HepG2 (cell line): Measurements from ENCODE around the gene CCL4. TPM values are rescaled to one million over a fixed set of nuclear protein-coding genes. Genes with fewer than 3 reads are reported as not detected.

Experiments
- ATAC-seq: fragments of 200-7000 bp; cut with Tn5 transposase; 3 replicates; pipeline ENCODE4 v1.9.1; 2020; ENCODE audit warnings: mild to moderate bottlenecking, moderate library complexity
- BruUV-seq: library from RNA; stranded (reverse); fragments of 400-500 nt; replicated peaks from 2 replicates; lab custom pipeline; 2021; lab: Mats Ljungman, UMichigan
- CTCF ChIA-PET: fragments of 300-600 bp; formaldehyde crosslinking; extraction: SDS; loops from one replicate; lab custom pipeline; 2021; ENCODE audit warnings: low total read pairs, inconsistent platforms, low intra/inter-chr PET ratio; lab: Yijun Ruan, JAX
- POLR2A ChIA-PET: fragments of 350-600 bp; sonication (Branson Sonifier 250); formaldehyde crosslinking; loops from one replicate; lab custom pipeline; 2020; ENCODE audit warnings: antibody characterized with exemption, inconsistent platforms; lab: Yijun Ruan, JAX
- DNase-seq: peaks from one replicate; pipeline ENCODE4 v3.0.0-alpha.2; 2015; ENCODE audit warnings: low spot score
- FAIRE-seq: peaks from 3 replicates; lab custom pipeline; 2011; peaks lifted over from hg19 to GRCh38; lab: Jason Lieb, UNC
- H2AFZ ChIP-seq: one replicate; pipeline ENCODE4 v1.6.1; 2011; ENCODE audit warnings: low read length, inconsistent platforms
- H3K27ac ChIP-seq: fragments of 300-600 bp; 3 replicates; pipeline ENCODE4 v1.8.0; 2011; ENCODE audit warnings: mixed run types, mild to moderate bottlenecking, mixed read lengths, low read length, inconsistent platforms; ENCODE audit not compliant: insufficient read depth; ENCODE audit errors: extremely low read length
- H3K27me3 ChIP-seq, 2 experiments: fragments of 200-600 bp in 1 of 2; 2 replicates in 1 of 2; 3 replicates in 1 of 2; pipeline versions ENCODE4 v1.6.0 to v1.8.0; 2011; ENCODE audit warnings: low read length in 2 of 2, mild to moderate bottlenecking in 2 of 2, moderate library complexity in 2 of 2, inconsistent platforms in 1 of 2; ENCODE audit not compliant: insufficient read depth in 2 of 2, control insufficient read depth in 1 of 2
- H3K36me3 ChIP-seq, 2 experiments: fragments of 200-600 bp in 1 of 2; replicated peaks in 1 of 2; 2 replicates in 1 of 2; 3 replicates in 1 of 2; pipeline versions ENCODE4 v1.5.1 to v1.8.0; 2011; ENCODE audit warnings: low read length in 2 of 2, inconsistent platforms in 1 of 2; ENCODE audit not compliant: insufficient read depth in 2 of 2, control insufficient read depth in 1 of 2
- H3K4me1 ChIP-seq: 2 replicates; pipeline ENCODE4 v1.5.1; 2012; ENCODE audit warnings: low read length, inconsistent platforms; ENCODE audit not compliant: insufficient read depth
- H3K4me2 ChIP-seq: 2 replicates; pipeline ENCODE4 v1.6.0; 2011; ENCODE audit warnings: low read depth, low read length, inconsistent platforms
- H3K4me3 ChIP-seq, 3 experiments: fragments of 200-600 bp in 1 of 3; sonication (generic), shearing (Covaris generic) in 1 of 3; replicated peaks in 1 of 3; 2 replicates each; pipeline ENCODE4 v1.5.1; 2011 to 2016; ENCODE audit warnings: low read length in 3 of 3, inconsistent platforms in 2 of 3, low read depth in 2 of 3, mild to moderate bottlenecking in 2 of 3, control low read depth in 1 of 3, mixed read lengths in 1 of 3; ENCODE audit not compliant: insufficient read depth in 1 of 3
- H3K79me2 ChIP-seq: one replicate; pipeline ENCODE4 v1.6.1; 2011; ENCODE audit warnings: low read length, inconsistent platforms; ENCODE audit not compliant: insufficient read depth
- H3K9ac ChIP-seq: 2 replicates; pipeline ENCODE4 v1.6.0; 2011; ENCODE audit warnings: mild to moderate bottlenecking, low read depth, low read length, inconsistent platforms; ENCODE audit not compliant: insufficient read depth
- H3K9me3 ChIP-seq: 2 replicates; pipeline ENCODE4 v1.5.1; 2012; ENCODE audit warnings: mild to moderate bottlenecking, low read length
- H4K20me1 ChIP-seq: 2 replicates; pipeline ENCODE4 v1.6.0; 2011; ENCODE audit warnings: inconsistent platforms, mild to moderate bottlenecking, low read length, moderate library complexity; ENCODE audit not compliant: insufficient read depth
- CC2D1A ChIP-seq: sonication (generic); formaldehyde crosslinking; IDR thresholded peaks from 2 replicates; pipeline ENCODE4 v1.8.1; 2023; ENCODE audit warnings: mild to moderate bottlenecking, missing genetic modification reagents
- ELF3 ChIP-seq: IDR thresholded peaks from 2 replicates; pipeline ENCODE4 v1.6.1; 2016; ENCODE audit warnings: missing genetic modification reagents, missing compliant biosample characterization
- FOXO4 ChIP-seq: sonication (generic); formaldehyde crosslinking; conservative IDR thresholded peaks from 2 replicates; pipeline ENCODE4 v1.8.1; 2023; ENCODE audit warnings: missing genetic modification reagents
- HIVEP1 ChIP-seq: sonication (generic); formaldehyde crosslinking; IDR thresholded peaks from 2 replicates; pipeline ENCODE4 v1.4.0; 2020; ENCODE audit warnings: mild to moderate bottlenecking, missing genetic modification reagents
- HOXA9 ChIP-seq: sonication (generic); formaldehyde crosslinking; IDR thresholded peaks from 2 replicates; pipeline ENCODE4 v1.8.1; 2022; ENCODE audit warnings: missing genetic modification reagents, mild to moderate bottlenecking, moderate library complexity, borderline replicate concordance
- IKZF4 ChIP-seq: sonication (generic); formaldehyde crosslinking; IDR thresholded peaks from 2 replicates; pipeline ENCODE4 v1.5.1; 2020; ENCODE audit warnings: borderline replicate concordance, mild to moderate bottlenecking, low read depth, missing genetic modification reagents; ENCODE audit errors: not compliant biosample characterization
- IRF1 ChIP-seq: sonication (generic); formaldehyde crosslinking; IDR thresholded peaks from 2 replicates; pipeline ENCODE4 v1.4.0; 2020; ENCODE audit warnings: low read depth, mild to moderate bottlenecking, missing genetic modification reagents
- PHF5A ChIP-seq: IDR thresholded peaks from one replicate; pipeline ENCODE4 v1.6.1; 2018; ENCODE audit warnings: low read depth, missing genetic modification reagents; ENCODE audit not compliant: unreplicated experiment
- ZHX1 ChIP-seq: sonication (generic); formaldehyde crosslinking; IDR thresholded peaks from 2 replicates; pipeline ENCODE4 v1.8.1; 2022; ENCODE audit warnings: low read depth, mild to moderate bottlenecking, missing genetic modification reagents
- ZMYM3 ChIP-seq: sonication (generic); formaldehyde crosslinking; IDR thresholded peaks from 2 replicates; pipeline ENCODE4 v1.5.1; 2020; ENCODE audit warnings: mild to moderate bottlenecking, missing genetic modification reagents
- ZNF230 ChIP-seq: sonication (generic); formaldehyde crosslinking; IDR thresholded peaks from 2 replicates; pipeline ENCODE4 v1.4.0; 2020; ENCODE audit warnings: mild to moderate bottlenecking, missing genetic modification reagents
- ZNF550 ChIP-seq: sonication (generic); formaldehyde crosslinking; IDR thresholded peaks from 2 replicates; pipeline ENCODE4 v1.4.0; 2020; ENCODE audit warnings: mild to moderate bottlenecking, missing genetic modification reagents, borderline replicate concordance
- WGBS: methylation state at CpG from one replicate; pipeline ENCODE4 v1.1.6; 2017; ENCODE audit warnings: low lambda C conversion rate; 5-methylcytosine and 5-hydroxymethylcytosine counted together
- in situ Hi-C: cut with HindIII; loops from 2 replicates; pipeline ENCODE4 v1.10.0; 2017; ENCODE audit warnings: low pct_unique_long_range_greater_than_20kb; ENCODE audit not compliant: extremely low pct_ligation_motif_present
- intact Hi-C: fragments of 100-400 bp; cut with micrococcal nuclease; formaldehyde crosslinking; loops from one replicate; pipeline ENCODE4 v1.10.0; 2022; ENCODE audit not compliant: unreplicated experiment
- polyA plus RNA-seq, 8 experiments: library from polyadenylated mRNA; depleted of rRNA in 3 of 8; stranded (reverse) in 7 of 8; unstranded in 1 of 8; fragments of >200 nt; fragmentation: Illumina TruSeq in 4 of 8; extraction: Trizol in 4 of 8; gene quantifications; 2 replicates each; pipeline versions ENCODE4 v1.2.1 to v1.2.3, GENCODE V29; 2011 to 2016; ENCODE audit warnings: low read depth in 4 of 8, missing spikeins in 1 of 8, mixed read lengths in 1 of 8; ENCODE audit not compliant: insufficient read depth in 1 of 8
- total RNA-seq, 5 experiments: library from RNA; depleted of rRNA; stranded (reverse); fragments of >200 nt; fragmentation: Illumina TruSeq; extraction: Trizol; gene quantifications; 2 replicates each; pipeline ENCODE4 v1.2.3, GENCODE V29; 2016; ENCODE audit warnings: low read depth in 1 of 5

The CCL4 gene
- total and polyA plus RNA-seq, 2 of the 13 experiments (the other 11 are each of a cell fraction or from before 2014, with no cell fraction given) = not detected

GRCh38 chr17:36129616-36130015 lies 26.0 kb downstream of the CCL4 start (continued):
- TF ChIP-seq ELF3 (CRISPR knock-in tag) (no peak), IKZF4 (no peak)

DNA sequence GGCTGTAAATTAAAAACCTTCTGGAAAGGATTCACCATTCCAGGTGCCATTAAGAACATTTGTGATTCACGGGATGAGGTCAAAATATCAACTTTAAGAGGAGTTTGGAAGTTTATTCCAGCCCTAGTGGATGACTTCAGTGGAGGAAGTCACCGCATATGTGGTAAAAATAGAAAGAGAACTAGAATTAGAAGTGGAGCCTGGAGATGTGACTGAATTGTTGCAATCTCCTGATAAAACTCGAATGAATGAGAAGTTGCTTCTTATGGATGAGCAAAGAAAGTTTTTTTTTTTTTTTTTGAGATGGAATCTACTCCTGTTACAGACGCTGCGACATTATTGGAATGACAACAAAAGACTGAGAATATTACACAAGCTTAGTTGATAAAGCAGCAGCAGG lies 26.7 kb downstream of the CCL4 start:
- DNase-seq (no peak), ATAC-seq (no peak), FAIRE-seq (no peak)
- peaks cover 11% of the 10 kb centered on the region for H3K4me1 ChIP-seq
- no peak overlapping the region for H3K4me2 ChIP-seq
- CTCF ChIA-PET = no interaction called here
- no peaks in the 10 kb centered on the region for H3K27me3 ChIP-seq
- intact Hi-C loops = no loop called here
- POLR2A ChIA-PET = no interaction called here
- H3K9ac ChIP-seq = no peak overlapping the region
- no peak overlapping the region for H3K4me3 ChIP-seq
- peaks cover 7% of the 10 kb centered on the region; the same call in 1 of the 2 replicates for H3K9me3 ChIP-seq
- in situ Hi-C loops = no loop called here
- H3K36me3 ChIP-seq = no peaks in the 10 kb centered on the region
- H3K27ac ChIP-seq = no peak overlapping the region
- H2AFZ ChIP-seq = no peak overlapping the region
- H4K20me1 ChIP-seq = no peaks in the 10 kb centered on the region
- BruUV-seq = no TSS peak
- H3K79me2 ChIP-seq = no peaks in the 10 kb centered on the region
- 56% methylated on average over 5 of the region's 5 CpGs for WGBS
- TF ChIP-seq ZHX1 (CRISPR knock-in tag) (no peak), ZMYM3 (CRISPR knock-in tag) (no peak), ZNF550 (no peak), PHF5A (CRISPR knock-in tag) (no peak), HIVEP1 (CRISPR knock-in tag) (no peak), CC2D1A (CRISPR knock-in tag) (no peak), HOXA9 (CRISPR knock-in tag) (no peak), ZNF230 (CRISPR knock-in tag) (no peak), FOXO4 (CRISPR knock-in tag) (no peak), IRF1 (CRISPR knock-in tag) (no peak)
